GM23248 (cell line): Measurements from ENCODE around the gene ALPK3. TPM values are rescaled to one million over a fixed set of nuclear protein-coding genes. Genes with fewer than 3 reads are reported as not detected.

Experiments
- DNase-seq: peaks from one replicate; pipeline ENCODE4 v3.0.0-alpha.2; 2015
- H2AFZ ChIP-seq: fragments of 200-600 bp; sonication (generic); 2 replicates; pipeline ENCODE4 v1.6.1; 2016; ENCODE audit warnings: antibody characterized with exemption
- H3F3A ChIP-seq: fragments of 200-600 bp; sonication (generic); 2 replicates; pipeline ENCODE4 v1.6.1; 2016; ENCODE audit warnings: mild to moderate bottlenecking, antibody characterized with exemption, mixed run types; ENCODE audit not compliant: insufficient read depth
- H3K27ac ChIP-seq: fragments of 200-600 bp; sonication (generic); 2 replicates; pipeline ENCODE4 v1.5.1; 2016; ENCODE audit warnings: mild to moderate bottlenecking
- H3K27me3 ChIP-seq: fragments of 200-600 bp; sonication (generic); replicated peaks from 2 replicates; pipeline ENCODE4 v1.6.1; 2016; ENCODE audit warnings: mild to moderate bottlenecking; ENCODE audit not compliant: insufficient read depth
- H3K36me3 ChIP-seq: fragments of 200-600 bp; sonication (generic); 2 replicates; pipeline ENCODE4 v1.6.1; 2016; ENCODE audit warnings: low read depth, mild to moderate bottlenecking
- H3K4me1 ChIP-seq: fragments of 200-600 bp; sonication (generic); 2 replicates; pipeline ENCODE4 v1.6.1; 2016; ENCODE audit warnings: mild to moderate bottlenecking; ENCODE audit not compliant: insufficient read depth
- H3K4me2 ChIP-seq: fragments of 200-600 bp; sonication (generic); one replicate; pipeline ENCODE4 v1.6.1; 2016; ENCODE audit warnings: mild to moderate bottlenecking; ENCODE audit not compliant: unreplicated experiment
- H3K4me3 ChIP-seq: fragments of 200-600 bp; sonication (generic); 2 replicates; pipeline ENCODE4 v1.5.1; 2016; ENCODE audit warnings: mild to moderate bottlenecking
- H3K79me2 ChIP-seq: fragments of 200-600 bp; sonication (generic); 2 replicates; pipeline ENCODE4 v1.6.1; 2016; ENCODE audit warnings: mild to moderate bottlenecking; ENCODE audit not compliant: insufficient read depth
- H3K9ac ChIP-seq: fragments of 200-600 bp; sonication (generic); 2 replicates; pipeline ENCODE4 v1.6.1; 2016; ENCODE audit warnings: mild to moderate bottlenecking
- H3K9me2 ChIP-seq: fragments of 200-600 bp; sonication (generic); 2 replicates; pipeline ENCODE4 v1.6.1; 2016; ENCODE audit warnings: mixed run types, mild to moderate bottlenecking, moderate library complexity; ENCODE audit not compliant: insufficient read depth
- H3K9me3 ChIP-seq: fragments of 200-600 bp; sonication (generic); one replicate; pipeline ENCODE4 v1.6.1; 2017; ENCODE audit warnings: low read depth
- H4K20me1 ChIP-seq: fragments of 200-600 bp; sonication (generic); 2 replicates; pipeline ENCODE4 v1.6.0; 2016; ENCODE audit not compliant: insufficient read depth
- EZH2 ChIP-seq: fragments of 200-600 bp; sonication (generic); IDR thresholded peaks from 2 replicates; pipeline ENCODE4 v1.6.1; 2018; ENCODE audit warnings: antibody characterized with exemption, mild to moderate bottlenecking; ENCODE audit not compliant: insufficient read depth, poor library complexity, severe bottlenecking
- EZH2phosphoT487 ChIP-seq: fragments of 200-600 bp; sonication (generic); IDR thresholded peaks from 2 replicates; pipeline ENCODE4 v1.6.1; 2018; ENCODE audit warnings: antibody characterized with exemption, moderate library complexity, mild to moderate bottlenecking, low read depth; ENCODE audit not compliant: insufficient read depth
- WGBS, 2 experiments: methylation state at CpG; one replicate each; pipeline ENCODE4 v1.1.6; 2015 to 2017; ENCODE audit warnings: low lambda C conversion rate in 2 of 2, low coverage in 1 of 2; ENCODE audit errors: missing lambda C conversion rate in 2 of 2; 5-methylcytosine and 5-hydroxymethylcytosine counted together
- in situ Hi-C: fragments of 300-500 bp; cut with MboI; formaldehyde crosslinking; loops from 2 replicates; pipeline ENCODE4 v1.15.0; 2020
- polyA plus RNA-seq: library from polyadenylated mRNA; unstranded; fragments of >200 nt; fragmentation: Nextera tagmentation; extraction: Ambion mirVana; gene quantifications from 2 replicates; pipeline ENCODE4 v1.2.1, GENCODE V29; 2016
- total RNA-seq: library from RNA; depleted of rRNA; stranded (reverse); fragments of >200 nt; shearing (Covaris generic); gene quantifications from 2 replicates; pipeline ENCODE4 v1.2.3, GENCODE V29; 2014

ALPK3 gene
- total and polyA plus RNA-seq, 2 experiments from 2014 or later = 5.0 TPM; not detected in 1

- Histone ChIP-seq H3K27me3 (no peaks in the 10 kb centered on the region), H3K79me2 (no peaks in the 10 kb centered on the region), H3K4me1 (no peaks in the 10 kb centered on the region), H2AFZ (no peak overlapping the region), H3K4me3 (no peak overlapping the region), H3K9me3 (no peaks in the 10 kb centered on the region), H3K9me2 (no peaks in the 10 kb centered on the region), H4K20me1 (no peaks in the 10 kb centered on the region), H3K27ac (no peak overlapping the region), H3K9ac (no peak overlapping the region), H3K4me2 (no peak overlapping the region), H3K36me3 (no peaks in the 10 kb centered on the region), H3F3A (no peaks in the 10 kb centered on the region)
- in situ Hi-C loops = no loop called here
- 83 to 85% methylated on average over 11 of the region's 11 CpGs for WGBS, 2 experiments
- TF ChIP-seq EZH2 (no peak), EZH2phosphoT487 (no peak)
- DNase-seq = no peak
Measured at GRCh38 chr15:84879088-84879780, 62.1 kb downstream of the ALPK3 start.

- WGBS, 2 experiments = 80 to 86% methylated on average over 3 of the region's 3 CpGs
- no peaks in the 10 kb centered on the region for H3K79me2 ChIP-seq
- H2AFZ ChIP-seq = no peak overlapping the region
- no peaks in the 10 kb centered on the region for H3K4me1 ChIP-seq
- no peaks in the 10 kb centered on the region for H3F3A ChIP-seq
- no peak overlapping the region for H3K9ac ChIP-seq
- TF ChIP-seq EZH2 = no peak
- TF ChIP-seq EZH2phosphoT487 = no peak
- in situ Hi-C loops = no loop called here
- no peaks in the 10 kb centered on the region for H3K36me3 ChIP-seq
- H3K27ac ChIP-seq = no peak overlapping the region
- no peaks in the 10 kb centered on the region for H3K9me2 ChIP-seq
- no peak overlapping the region for H3K4me3 ChIP-seq
- no peak overlapping the region for H3K4me2 ChIP-seq
- no peaks in the 10 kb centered on the region for H3K27me3 ChIP-seq
- H4K20me1 ChIP-seq = no peaks in the 10 kb centered on the region
- no peaks in the 10 kb centered on the region for H3K9me3 ChIP-seq
- DNase-seq = no peak
Measured at GRCh38 chr15:84880007-84880406, 62.9 kb downstream of the ALPK3 start.

GRCh38 chr15:84880822-84881519 lies 63.8 kb downstream of the ALPK3 start:
- Histone ChIP-seq H3K9me2 (no peaks in the 10 kb centered on the region), H3F3A (no peaks in the 10 kb centered on the region), H3K9ac (no peak overlapping the region), H3K27ac (no peak overlapping the region), H3K4me1 (no peaks in the 10 kb centered on the region), H3K79me2 (no peaks in the 10 kb centered on the region), H3K9me3 (no peaks in the 10 kb centered on the region), H2AFZ (no peak overlapping the region), H3K4me2 (no peak overlapping the region), H3K36me3 (no peaks in the 10 kb centered on the region), H3K27me3 (no peaks in the 10 kb centered on the region), H4K20me1 (no peaks in the 10 kb centered on the region), H3K4me3 (no peak overlapping the region)
- DNase-seq = no peak
- TF ChIP-seq EZH2phosphoT487 (no peak), EZH2 (no peak)
- in situ Hi-C loops = no loop called here
- 84 to 85% methylated on average over 8 of the region's 8 CpGs for WGBS, 2 experiments

- Histone ChIP-seq H3K4me1 (no peaks in the 10 kb centered on the region), H3K27ac (no peak overlapping the region), H3K9me3 (no peaks in the 10 kb centered on the region), H3K4me2 (no peak overlapping the region), H3K27me3 (no peaks in the 10 kb centered on the region), H3F3A (no peaks in the 10 kb centered on the region), H3K9ac (no peak overlapping the region), H3K9me2 (no peaks in the 10 kb centered on the region), H3K36me3 (no peaks in the 10 kb centered on the region), H3K79me2 (no peaks in the 10 kb centered on the region), H2AFZ (no peak overlapping the region), H3K4me3 (no peak overlapping the region), H4K20me1 (no peaks in the 10 kb centered on the region)
- TF ChIP-seq EZH2phosphoT487 (no peak), EZH2 (no peak)
- 77 to 82% methylated on average over 7 of the region's 7 CpGs for WGBS, 2 experiments
- in situ Hi-C loops = no loop called here
- DNase-seq = no peak
Measured at GRCh38 chr15:84881520-84881830, 64.3 kb downstream of the ALPK3 start.
